ENCODE measurements around the gene RPP25L. TPM values are rescaled to one million over a fixed set of nuclear protein-coding genes. Genes with fewer than 3 reads are reported as not detected.

Gene RPP25L
- polyA plus RNA-seq, 1 of the 3 experiments (the other 2 are of a cell fraction) = 47.6 TPM

- H2AFZ ChIP-seq (ENCODE audit: low read depth) = no peak overlapping the region
- TF ChIP-seq, protein P1, sequence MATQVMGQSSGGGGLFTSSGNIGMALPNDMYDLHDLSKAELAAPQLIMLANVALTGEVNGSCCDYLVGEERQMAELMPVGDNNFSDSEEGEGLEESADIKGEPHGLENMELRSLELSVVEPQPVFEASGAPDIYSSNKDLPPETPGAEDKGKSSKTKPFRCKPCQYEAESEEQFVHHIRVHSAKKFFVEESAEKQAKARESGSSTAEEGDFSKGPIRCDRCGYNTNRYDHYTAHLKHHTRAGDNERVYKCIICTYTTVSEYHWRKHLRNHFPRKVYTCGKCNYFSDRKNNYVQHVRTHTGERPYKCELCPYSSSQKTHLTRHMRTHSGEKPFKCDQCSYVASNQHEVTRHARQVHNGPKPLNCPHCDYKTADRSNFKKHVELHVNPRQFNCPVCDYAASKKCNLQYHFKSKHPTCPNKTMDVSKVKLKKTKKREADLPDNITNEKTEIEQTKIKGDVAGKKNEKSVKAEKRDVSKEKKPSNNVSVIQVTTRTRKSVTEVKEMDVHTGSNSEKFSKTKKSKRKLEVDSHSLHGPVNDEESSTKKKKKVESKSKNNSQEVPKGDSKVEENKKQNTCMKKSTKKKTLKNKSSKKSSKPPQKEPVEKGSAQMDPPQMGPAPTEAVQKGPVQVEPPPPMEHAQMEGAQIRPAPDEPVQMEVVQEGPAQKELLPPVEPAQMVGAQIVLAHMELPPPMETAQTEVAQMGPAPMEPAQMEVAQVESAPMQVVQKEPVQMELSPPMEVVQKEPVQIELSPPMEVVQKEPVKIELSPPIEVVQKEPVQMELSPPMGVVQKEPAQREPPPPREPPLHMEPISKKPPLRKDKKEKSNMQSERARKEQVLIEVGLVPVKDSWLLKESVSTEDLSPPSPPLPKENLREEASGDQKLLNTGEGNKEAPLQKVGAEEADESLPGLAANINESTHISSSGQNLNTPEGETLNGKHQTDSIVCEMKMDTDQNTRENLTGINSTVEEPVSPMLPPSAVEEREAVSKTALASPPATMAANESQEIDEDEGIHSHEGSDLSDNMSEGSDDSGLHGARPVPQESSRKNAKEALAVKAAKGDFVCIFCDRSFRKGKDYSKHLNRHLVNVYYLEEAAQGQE (IDR thresholded peaks at IDR 0.05; ENCODE audit: low read depth, low read length) = peak; percentile 72; the same call in 1 of the 2 replicates
- TF ChIP-seq RXRA (IDR thresholded peaks at IDR 0.05; ENCODE audit: borderline replicate concordance, low read depth) = no peak
These were observed 35.1 kb downstream of the RPP25L start for GRCh38 chr9:34576597-34577399.

GRCh38 chr9:34575862-34576596, 35.9 kb downstream of the RPP25L start:
- no peak overlapping the region for H3K9ac ChIP-seq
- POLR2A ChIA-PET = interaction anchor here (1.7 kb wide), 1 partner anchor 22 kb away, joined by 4 read pairs; no protein-coding TSS in a partner anchor
- DNase-seq = no peak
- no peak overlapping the region for H2AFZ ChIP-seq (ENCODE audit: low read depth)
- H3K4me1 ChIP-seq (ENCODE audit: control insufficient read depth in 1 of 2, insufficient read depth in 2 of 2, low read depth in 1 of 2, low read length in 1 of 2) = peaks cover 0 to 90% of the 10 kb centered on the region in 2 experiments; a peak in 1 of 4 replicates
- no peak overlapping the region for H3K4me3 ChIP-seq (ENCODE audit: low read depth in 2 of 2, low read length in 1 of 2)
- no peaks in the 10 kb centered on the region for H4K20me1 ChIP-seq (ENCODE audit: insufficient read depth)
- no peaks in the 10 kb centered on the region for H3K9me3 ChIP-seq
- H3K27me3 ChIP-seq (ENCODE audit: insufficient read depth) = peaks cover 19% of the 10 kb centered on the region
- no peak overlapping the region for H3K4me2 ChIP-seq
- CTCF ChIA-PET = interaction anchor here (1.0 to 12.0 kb wide), 7 partner anchors 13 to 244 kb away, joined by 3 to 129 read pairs (median 4); no protein-coding TSS in a partner anchor
- H3K27ac ChIP-seq (ENCODE audit: low read depth in 2 of 2, low read length in 1 of 2) = peak overlapping the region in 1 of 2 experiments; percentile 75; a peak in 1 of 4 replicates
- H3K9me2 ChIP-seq = no peaks in the 10 kb centered on the region
- no peaks in the 10 kb centered on the region for H3F3A ChIP-seq (replicated peaks; ENCODE audit: insufficient read depth)
- no peaks in the 10 kb centered on the region for H3K79me2 ChIP-seq (ENCODE audit: insufficient read depth)
- 83% methylated on average over 16 of the region's 21 CpGs for WGBS (ENCODE audit: low lambda C conversion rate)
- no peaks in the 10 kb centered on the region for H3K36me3 ChIP-seq (replicated peaks in 1 of 2; ENCODE audit: control insufficient read depth in 1 of 2, insufficient read depth in 2 of 2, low read length in 1 of 2)
- TF ChIP-seq GATA2 (CRISPR knock-in tag; IDR thresholded peaks at IDR 0.05) = no peak
- TF ChIP-seq, protein P2, sequence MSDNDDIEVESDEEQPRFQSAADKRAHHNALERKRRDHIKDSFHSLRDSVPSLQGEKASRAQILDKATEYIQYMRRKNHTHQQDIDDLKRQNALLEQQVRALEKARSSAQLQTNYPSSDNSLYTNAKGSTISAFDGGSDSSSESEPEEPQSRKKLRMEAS (IDR thresholded peaks at IDR 0.05; ENCODE audit: low read depth) = no peak
- no peak for TF ChIP-seq POLR2AphosphoS5 (IDR thresholded peaks at IDR 0.05; ENCODE audit: low read depth, low read length)
- no peak for TF ChIP-seq ZBTB33 (IDR thresholded peaks at IDR 0.05; ENCODE audit: borderline replicate concordance, low read depth)
- no peak for TF ChIP-seq SMC3 (IDR thresholded peaks at IDR 0.05; ENCODE audit: low read depth, low read length)
- TF ChIP-seq, protein P3, sequence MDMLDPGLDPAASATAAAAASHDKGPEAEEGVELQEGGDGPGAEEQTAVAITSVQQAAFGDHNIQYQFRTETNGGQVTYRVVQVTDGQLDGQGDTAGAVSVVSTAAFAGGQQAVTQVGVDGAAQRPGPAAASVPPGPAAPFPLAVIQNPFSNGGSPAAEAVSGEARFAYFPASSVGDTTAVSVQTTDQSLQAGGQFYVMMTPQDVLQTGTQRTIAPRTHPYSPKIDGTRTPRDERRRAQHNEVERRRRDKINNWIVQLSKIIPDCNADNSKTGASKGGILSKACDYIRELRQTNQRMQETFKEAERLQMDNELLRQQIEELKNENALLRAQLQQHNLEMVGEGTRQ (IDR thresholded peaks at IDR 0.05; ENCODE audit: borderline replicate concordance, low read depth, low read length) = no peak
- no peak for TF ChIP-seq EP300 (IDR thresholded peaks at IDR 0.05; ENCODE audit: borderline replicate concordance in 1 of 2, low read depth in 1 of 2, low read length in 1 of 2)
- TF ChIP-seq JUND (IDR thresholded peaks at IDR 0.05) = no peak
- TF ChIP-seq RAD21 (IDR thresholded peaks at IDR 0.05; ENCODE audit: low read length) = no peak

More at GRCh38 chr9:34576597-34577399, 35.1 kb downstream of the RPP25L start:
- ChIA-PET CTCF (interaction anchor here (0.9 to 12.0 kb wide), 8 partner anchors 12 to 244 kb away, joined by 3 to 129 read pairs (median 5); partner anchors contain the start of gene CNTFR), POLR2A (interaction anchor here (0.7 to 1.7 kb wide), 2 partner anchors 22 to 121 kb away, joined by 4 read pairs; no protein-coding TSS in a partner anchor)
- no peak overlapping the region; a peak in 1 of 4 replicates for H3K4me3 ChIP-seq (ENCODE audit: low read depth in 2 of 2, low read length in 1 of 2)
- H3K9ac ChIP-seq = no peak overlapping the region
- H3K79me2 ChIP-seq (ENCODE audit: insufficient read depth) = no peaks in the 10 kb centered on the region
- H3K4me2 ChIP-seq = no peak overlapping the region
- H3F3A ChIP-seq (replicated peaks; ENCODE audit: insufficient read depth) = no peaks in the 10 kb centered on the region
- no peaks in the 10 kb centered on the region for H3K9me2 ChIP-seq
- WGBS (ENCODE audit: low lambda C conversion rate) = 79% methylated on average over 9 of the region's 14 CpGs
- peak; percentile 67 for DNase-seq
- H3K4me1 ChIP-seq (ENCODE audit: control insufficient read depth in 1 of 2, insufficient read depth in 2 of 2, low read depth in 1 of 2, low read length in 1 of 2) = peaks cover 0 to 86% of the 10 kb centered on the region in 2 experiments; a peak in 1 of 4 replicates
- no peaks in the 10 kb centered on the region for H3K36me3 ChIP-seq (replicated peaks in 1 of 2; ENCODE audit: control insufficient read depth in 1 of 2, insufficient read depth in 2 of 2, low read length in 1 of 2)
- H3K9me3 ChIP-seq = no peaks in the 10 kb centered on the region
- H3K27ac ChIP-seq (ENCODE audit: low read depth in 2 of 2, low read length in 1 of 2) = peak overlapping the region in 1 of 2 experiments; percentile 75; a peak in 2 of 4 replicates
- H3K27me3 ChIP-seq (ENCODE audit: insufficient read depth) = peaks cover 25% of the 10 kb centered on the region
- no peaks in the 10 kb centered on the region for H4K20me1 ChIP-seq (ENCODE audit: insufficient read depth)
